ENCODE results near the gene SMYD3. TPM values are rescaled to one million over a fixed set of nuclear protein-coding genes. Genes with fewer than 3 reads are reported as not detected.

The SMYD3 gene
- total RNA-seq, 4 donors from 2014 or later, result 11.6 to 26.9 (median 18.3) TPM

DNA sequence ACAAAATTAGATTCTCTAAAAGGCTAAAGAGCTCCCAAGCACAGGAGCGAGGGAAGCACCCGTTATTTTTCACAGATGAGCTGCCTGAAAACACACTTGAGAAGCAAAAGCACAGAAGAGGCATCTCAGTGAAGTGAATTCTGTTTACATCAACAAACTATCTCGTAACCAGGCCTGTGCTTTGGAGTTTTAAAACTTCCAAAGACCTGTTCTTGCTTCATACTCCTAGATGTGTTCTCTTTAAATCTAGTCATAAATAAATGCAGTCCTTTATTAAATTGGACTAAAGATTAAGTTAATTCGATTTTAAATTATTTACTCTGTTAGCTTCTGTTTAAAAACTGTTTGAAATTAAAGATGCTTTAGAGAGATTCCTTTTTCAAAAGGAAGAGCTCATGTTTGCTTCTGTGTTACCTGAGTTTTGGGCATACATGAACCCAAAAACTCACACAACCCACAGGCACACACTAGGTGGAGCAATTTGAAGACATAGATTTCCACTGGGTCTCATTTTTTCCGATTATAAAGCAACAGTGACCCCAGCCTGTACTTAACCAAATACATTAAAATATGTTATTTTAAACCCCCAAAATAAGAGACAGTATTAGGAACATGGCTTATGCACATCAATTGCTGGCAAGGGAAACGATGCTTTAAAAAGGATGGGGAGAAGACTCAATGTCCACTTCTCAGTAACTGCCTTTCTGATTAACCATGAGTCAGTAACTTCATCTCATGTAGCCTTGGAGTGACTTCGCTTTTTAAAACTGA, 648.2 kb downstream of the SMYD3 start:
- TF ChIP-seq POLR2AphosphoS5 (IDR thresholded peaks at IDR 0.05) (no peak), EP300 (IDR thresholded peaks at IDR 0.05) (no peak)
- TF ChIP-seq, protein P1, sequence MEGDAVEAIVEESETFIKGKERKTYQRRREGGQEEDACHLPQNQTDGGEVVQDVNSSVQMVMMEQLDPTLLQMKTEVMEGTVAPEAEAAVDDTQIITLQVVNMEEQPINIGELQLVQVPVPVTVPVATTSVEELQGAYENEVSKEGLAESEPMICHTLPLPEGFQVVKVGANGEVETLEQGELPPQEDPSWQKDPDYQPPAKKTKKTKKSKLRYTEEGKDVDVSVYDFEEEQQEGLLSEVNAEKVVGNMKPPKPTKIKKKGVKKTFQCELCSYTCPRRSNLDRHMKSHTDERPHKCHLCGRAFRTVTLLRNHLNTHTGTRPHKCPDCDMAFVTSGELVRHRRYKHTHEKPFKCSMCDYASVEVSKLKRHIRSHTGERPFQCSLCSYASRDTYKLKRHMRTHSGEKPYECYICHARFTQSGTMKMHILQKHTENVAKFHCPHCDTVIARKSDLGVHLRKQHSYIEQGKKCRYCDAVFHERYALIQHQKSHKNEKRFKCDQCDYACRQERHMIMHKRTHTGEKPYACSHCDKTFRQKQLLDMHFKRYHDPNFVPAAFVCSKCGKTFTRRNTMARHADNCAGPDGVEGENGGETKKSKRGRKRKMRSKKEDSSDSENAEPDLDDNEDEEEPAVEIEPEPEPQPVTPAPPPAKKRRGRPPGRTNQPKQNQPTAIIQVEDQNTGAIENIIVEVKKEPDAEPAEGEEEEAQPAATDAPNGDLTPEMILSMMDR (IDR thresholded peaks at IDR 0.05), result no peak
- no peak for ATAC-seq
- Histone ChIP-seq H3K27ac (no peak overlapping the region), H3K27me3 (no peaks in the 10 kb centered on the region), H3K4me3 (no peak overlapping the region), H3K9me3 (no peaks in the 10 kb centered on the region), H3K4me1 (peaks cover 0 to 17% (median 7%) of the 10 kb centered on the region in 3 donors), H3K36me3 (peaks cover 0 to 11% of the 10 kb centered on the region in 2 donors)
- 72 to 87% methylated on average over 6 to 7 of the region's 7 CpGs for WGBS, 2 donors (ENCODE audit: low coverage in 1 of 2)

DNA sequence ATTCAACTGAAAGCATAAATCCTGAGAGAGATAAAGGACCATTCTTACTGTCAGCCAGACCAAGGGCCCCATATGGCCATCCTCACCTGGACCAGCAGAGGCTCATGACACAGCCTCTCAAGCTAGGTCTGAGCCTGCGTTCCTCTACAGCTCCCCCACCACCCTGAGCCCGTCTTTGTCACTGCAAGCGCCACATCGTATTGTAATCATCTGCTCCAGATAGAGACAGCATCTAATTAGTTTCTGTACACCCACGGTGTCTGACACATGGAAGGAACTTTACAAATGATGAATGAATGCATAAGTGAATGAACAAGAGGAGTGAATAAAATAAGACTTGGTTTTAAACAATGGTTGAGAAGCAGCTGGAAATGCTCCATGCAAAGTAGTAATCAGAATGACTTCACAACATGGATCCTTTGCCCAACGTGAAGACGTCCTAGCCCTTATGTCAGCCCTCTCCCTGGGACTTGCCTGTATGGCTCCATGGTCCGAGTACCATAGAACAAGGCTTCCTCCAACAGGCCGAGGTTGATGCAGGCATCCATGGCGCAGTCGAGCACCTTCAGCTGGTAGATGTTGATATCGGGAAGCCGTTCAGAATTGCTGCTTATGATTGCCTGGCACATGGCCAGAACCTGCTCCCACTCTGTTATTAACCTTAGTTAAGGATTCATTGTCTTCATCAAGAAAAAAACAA, 648.9 kb downstream of the SMYD3 start:
- WGBS, 2 donors (ENCODE audit: low coverage in 1 of 2), result 90 to 95% methylated on average over 3 to 11 of the region's 13 CpGs
- H3K9me3 ChIP-seq, result no peaks in the 10 kb centered on the region
- peaks cover 0 to 17% (median 7%) of the 10 kb centered on the region in 3 donors for H3K4me1 ChIP-seq
- no peak overlapping the region for H3K27ac ChIP-seq
- no peak for ATAC-seq
- no peak for TF ChIP-seq POLR2AphosphoS5 (IDR thresholded peaks at IDR 0.05)
- peaks cover 0 to 11% of the 10 kb centered on the region in 2 donors for H3K36me3 ChIP-seq
- no peak overlapping the region for H3K4me3 ChIP-seq
- no peaks in the 10 kb centered on the region for H3K27me3 ChIP-seq

- TF ChIP-seq EP300 (IDR thresholded peaks at IDR 0.05), result no peak
- no peak for TF ChIP-seq POLR2AphosphoS5 (IDR thresholded peaks at IDR 0.05)
- TF ChIP-seq, protein P1 (IDR thresholded peaks at IDR 0.05), result no peak
- TF ChIP-seq POLR2A (IDR thresholded peaks at IDR 0.05), result no peak
- peaks cover 0 to 17% (median 7%) of the 10 kb centered on the region in 3 donors for H3K4me1 ChIP-seq
- H3K27ac ChIP-seq, result no peak overlapping the region
- H3K4me3 ChIP-seq, result no peak overlapping the region
- ATAC-seq, result no peak
- H3K36me3 ChIP-seq, result peaks cover 0 to 15% of the 10 kb centered on the region in 2 donors
- no peaks in the 10 kb centered on the region for H3K9me3 ChIP-seq
- 79 to 95% methylated on average over 4 to 13 of the region's 13 CpGs for WGBS, 2 donors (ENCODE audit: low coverage in 1 of 2)
- no peaks in the 10 kb centered on the region for H3K27me3 ChIP-seq
Observed at GRCh38 chr1:245856944-245857531, 650.0 kb downstream of the SMYD3 start.

GRCh38 chr1:245855846-245856730, 651.0 kb downstream of the SMYD3 start:
- peaks cover 0 to 12% (median 3%) of the 10 kb centered on the region in 3 donors for H3K4me1 ChIP-seq
- no peaks in the 10 kb centered on the region for H3K27me3 ChIP-seq
- H3K36me3 ChIP-seq, result peaks cover 0 to 21% of the 10 kb centered on the region in 2 donors
- TF ChIP-seq POLR2AphosphoS5 (IDR thresholded peaks at IDR 0.05), result no peak
- TF ChIP-seq, protein P1 (IDR thresholded peaks at IDR 0.05), result no peak
- TF ChIP-seq POLR2A (IDR thresholded peaks at IDR 0.05), result no peak
- TF ChIP-seq EP300 (IDR thresholded peaks at IDR 0.05), result no peak
- no peak overlapping the region for H3K4me3 ChIP-seq
- H3K9me3 ChIP-seq, result no peaks in the 10 kb centered on the region
- H3K27ac ChIP-seq, result no peak overlapping the region
- no peak for ATAC-seq
- WGBS, 2 donors (ENCODE audit: low coverage in 1 of 2), result 82 to 84% methylated on average over 8 of the region's 8 CpGs

- H3K4me3 ChIP-seq, result no peak overlapping the region
- no peaks in the 10 kb centered on the region for H3K9me3 ChIP-seq
- no peaks in the 10 kb centered on the region for H3K27me3 ChIP-seq
- 96 to 97% methylated on average over 15 to 16 of the region's 17 CpGs for WGBS, 2 donors (ENCODE audit: low coverage in 1 of 2)
- ATAC-seq, result no peak
- no peak overlapping the region for H3K27ac ChIP-seq
- no peak for TF ChIP-seq EP300 (IDR thresholded peaks at IDR 0.05)
- TF ChIP-seq, protein P1 (IDR thresholded peaks at IDR 0.05), result no peak
- TF ChIP-seq POLR2A (IDR thresholded peaks at IDR 0.05), result no peak
- TF ChIP-seq POLR2AphosphoS5 (IDR thresholded peaks at IDR 0.05), result no peak
- peaks cover 0 to 21% of the 10 kb centered on the region in 2 donors for H3K36me3 ChIP-seq
- no peaks in the 10 kb centered on the region for H3K4me1 ChIP-seq
Observed at GRCh38 chr1:245853291-245853690, 653.8 kb downstream of the SMYD3 start.

Measured in gastroesophageal sphincter (tissue), 4 donors.